WTC11 (cell line): ENCODE measurements around the gene SNX2.

Experiments
- ATF3 ChIP-seq: sonication (generic); formaldehyde crosslinking; conservative IDR thresholded peaks from 2 replicates; pipeline ENCODE4 v1.8.1; 2022; ENCODE audit warnings: mild to moderate bottlenecking, missing genetic modification reagents
- CTCF ChIP-seq: fragments of 200-600 bp; IDR thresholded peaks from 2 replicates; pipeline ENCODE4 v1.8.0; 2022; ENCODE audit warnings: antibody characterized with exemption
- NFYB ChIP-seq: sonication (generic); formaldehyde crosslinking; conservative IDR thresholded peaks from 2 replicates; pipeline ENCODE4 v1.8.0; 2022; ENCODE audit warnings: low read depth, missing genetic modification reagents
- NR1H2 ChIP-seq: sonication (generic); formaldehyde crosslinking; IDR thresholded peaks from 2 replicates; pipeline ENCODE4 v1.9.0; 2021; ENCODE audit warnings: mild to moderate bottlenecking, moderate library complexity, missing genetic modification reagents
- SMAD4 ChIP-seq: sonication (generic); formaldehyde crosslinking; IDR thresholded peaks from 2 replicates; pipeline ENCODE4 v1.8.0; 2022; ENCODE audit warnings: mild to moderate bottlenecking, missing genetic modification reagents
- TEAD4 ChIP-seq: sonication (generic); formaldehyde crosslinking; IDR thresholded peaks from 2 replicates; pipeline ENCODE4 v1.8.0; 2022; ENCODE audit warnings: mild to moderate bottlenecking, missing genetic modification reagents
- USF2 ChIP-seq: sonication (generic); formaldehyde crosslinking; IDR thresholded peaks from 2 replicates; pipeline ENCODE4 v1.8.1; 2023; ENCODE audit warnings: mild to moderate bottlenecking, missing genetic modification reagents, moderate library complexity
- TF ChIP-seq, protein P1 (sequence below): fragments of 250-450 bp; sonication (Bioruptor Pico); IDR thresholded peaks from 2 replicates; pipeline ENCODE4 v1.9.0; 2021; ENCODE audit warnings: mild to moderate bottlenecking, borderline replicate concordance

GRCh38 chr5:122842016-122842580 lies 67.2 kb downstream of the SNX2 start:
- TF ChIP-seq NFYB (CRISPR knock-in tag) (no peak), NR1H2 (CRISPR knock-in tag) (no peak), ATF3 (CRISPR knock-in tag) (no peak), CTCF (no peak), USF2 (CRISPR knock-in tag) (no peak), TEAD4 (CRISPR knock-in tag) (no peak), SMAD4 (CRISPR knock-in tag) (no peak)
- TF ChIP-seq, protein P1, sequence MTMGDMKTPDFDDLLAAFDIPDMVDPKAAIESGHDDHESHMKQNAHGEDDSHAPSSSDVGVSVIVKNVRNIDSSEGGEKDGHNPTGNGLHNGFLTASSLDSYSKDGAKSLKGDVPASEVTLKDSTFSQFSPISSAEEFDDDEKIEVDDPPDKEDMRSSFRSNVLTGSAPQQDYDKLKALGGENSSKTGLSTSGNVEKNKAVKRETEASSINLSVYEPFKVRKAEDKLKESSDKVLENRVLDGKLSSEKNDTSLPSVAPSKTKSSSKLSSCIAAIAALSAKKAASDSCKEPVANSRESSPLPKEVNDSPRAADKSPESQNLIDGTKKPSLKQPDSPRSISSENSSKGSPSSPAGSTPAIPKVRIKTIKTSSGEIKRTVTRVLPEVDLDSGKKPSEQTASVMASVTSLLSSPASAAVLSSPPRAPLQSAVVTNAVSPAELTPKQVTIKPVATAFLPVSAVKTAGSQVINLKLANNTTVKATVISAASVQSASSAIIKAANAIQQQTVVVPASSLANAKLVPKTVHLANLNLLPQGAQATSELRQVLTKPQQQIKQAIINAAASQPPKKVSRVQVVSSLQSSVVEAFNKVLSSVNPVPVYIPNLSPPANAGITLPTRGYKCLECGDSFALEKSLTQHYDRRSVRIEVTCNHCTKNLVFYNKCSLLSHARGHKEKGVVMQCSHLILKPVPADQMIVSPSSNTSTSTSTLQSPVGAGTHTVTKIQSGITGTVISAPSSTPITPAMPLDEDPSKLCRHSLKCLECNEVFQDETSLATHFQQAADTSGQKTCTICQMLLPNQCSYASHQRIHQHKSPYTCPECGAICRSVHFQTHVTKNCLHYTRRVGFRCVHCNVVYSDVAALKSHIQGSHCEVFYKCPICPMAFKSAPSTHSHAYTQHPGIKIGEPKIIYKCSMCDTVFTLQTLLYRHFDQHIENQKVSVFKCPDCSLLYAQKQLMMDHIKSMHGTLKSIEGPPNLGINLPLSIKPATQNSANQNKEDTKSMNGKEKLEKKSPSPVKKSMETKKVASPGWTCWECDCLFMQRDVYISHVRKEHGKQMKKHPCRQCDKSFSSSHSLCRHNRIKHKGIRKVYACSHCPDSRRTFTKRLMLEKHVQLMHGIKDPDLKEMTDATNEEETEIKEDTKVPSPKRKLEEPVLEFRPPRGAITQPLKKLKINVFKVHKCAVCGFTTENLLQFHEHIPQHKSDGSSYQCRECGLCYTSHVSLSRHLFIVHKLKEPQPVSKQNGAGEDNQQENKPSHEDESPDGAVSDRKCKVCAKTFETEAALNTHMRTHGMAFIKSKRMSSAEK (CRISPR knock-in tag) = no peak
